ENCODE data around the gene POLR1A. TPM values are rescaled to one million over a fixed set of nuclear protein-coding genes. Genes with fewer than 3 reads are reported as not detected.

POLR1A gene
- total and polyA plus RNA-seq, 2 of the 8 experiments (the other 6 are each of a cell fraction or from before 2014, with no cell fraction given) = 8.9 to 58.1 TPM

GRCh38 chr2:85972355-85972754 lies 133.3 kb downstream of the POLR1A start:
- no peak overlapping the region for H3K4me3 ChIP-seq (ENCODE audit: extremely low read depth in 1 of 4, insufficient read depth in 2 of 4, low read depth in 3 of 4, low read length in 4 of 4)
- no peak for FAIRE-seq
- TF ChIP-seq CHD2 (IDR thresholded peaks at IDR 0.05; ENCODE audit: low read length) = no peak
- no peak for TF ChIP-seq GTF2F1 (IDR thresholded peaks at IDR 0.05; ENCODE audit: borderline replicate concordance, low read depth, low read length)
- no peak for TF ChIP-seq TAF1 (IDR thresholded peaks at IDR 0.05; ENCODE audit: low read depth, low read length)
- TF ChIP-seq ASH2L (IDR thresholded peaks at IDR 0.05; ENCODE audit: low read length) = no peak
- no peak for TF ChIP-seq KDM1A (IDR thresholded peaks at IDR 0.05; ENCODE audit: borderline replicate concordance, low read length)
- TF ChIP-seq SP2 (IDR thresholded peaks at IDR 0.05; ENCODE audit: low read length) = no peak
- no peak for TF ChIP-seq E2F6 (IDR thresholded peaks at IDR 0.05)
- TF ChIP-seq HDAC6 (IDR thresholded peaks at IDR 0.05; ENCODE audit: low read depth, low read length) = no peak
- TF ChIP-seq CTBP2 (IDR thresholded peaks at IDR 0.05; ENCODE audit: borderline replicate concordance, insufficient read depth, insufficient read length, low read length) = no peak

More at GRCh38 chr2:85972355-85972754, 133.3 kb downstream of the POLR1A start:
- H2AFZ ChIP-seq (ENCODE audit: low read length) = no peak overlapping the region
- no peaks in the 10 kb centered on the region for H3K79me1 ChIP-seq (ENCODE audit: low read depth, low read length)
- no peak for DNase-seq (ENCODE audit: low read depth in 1 of 2, low spot score in 2 of 2)
- no peak overlapping the region for H3K27ac ChIP-seq (ENCODE audit: low read depth, low read length)
- no peak overlapping the region for H3K56ac ChIP-seq (replicated peaks; ENCODE audit: insufficient read length, low read depth, low read length)
- POLR2A ChIA-PET (ENCODE audit: partially characterized antibody) = no interaction called here
- H2BK120ac ChIP-seq (replicated peaks; ENCODE audit: low read depth, low read length) = no peak overlapping the region
- no peak overlapping the region for H3K23ac ChIP-seq (ENCODE audit: insufficient read length)
- no peak overlapping the region for H2BK15ac ChIP-seq (ENCODE audit: low read length)
- H3K14ac ChIP-seq (ENCODE audit: insufficient read length) = no peak overlapping the region
- CTCF ChIA-PET (ENCODE audit: partially characterized antibody) = interaction anchor here (1.3 kb wide), 1 partner anchor 85 kb away, joined by 3 read pairs; no protein-coding TSS in a partner anchor
- no peak overlapping the region for H4K8ac ChIP-seq (ENCODE audit: extremely low read depth, insufficient read depth, low read length)
- no peak overlapping the region for H3K4ac ChIP-seq (replicated peaks; ENCODE audit: insufficient read length, low read depth, low read length)
- H4K20me1 ChIP-seq (replicated peaks in 1 of 2; ENCODE audit: control insufficient read depth in 1 of 2, insufficient read depth in 2 of 2, low read length in 2 of 2) = no peaks in the 10 kb centered on the region
- H3K4me1 ChIP-seq (replicated peaks in 1 of 4; ENCODE audit: control insufficient read depth in 3 of 4, insufficient read depth in 4 of 4, low read length in 3 of 4) = no peaks in the 10 kb centered on the region
- H4K91ac ChIP-seq (replicated peaks; ENCODE audit: insufficient read length, low read length) = no peak overlapping the region
- no peaks in the 10 kb centered on the region for H3K36me3 ChIP-seq (ENCODE audit: control insufficient read depth in 2 of 4, insufficient read depth in 4 of 4, low read length in 3 of 4)
- H4K5ac ChIP-seq (ENCODE audit: insufficient read length, low read depth, low read length) = no peak overlapping the region
- no peaks in the 10 kb centered on the region for H3K27me3 ChIP-seq (replicated peaks in 1 of 4; ENCODE audit: control insufficient read depth in 3 of 4, extremely low read depth in 1 of 4, insufficient read depth in 3 of 4, low read length in 3 of 4)
- no peak overlapping the region for H2AK5ac ChIP-seq (ENCODE audit: low read depth, low read length)
- no peak overlapping the region for H2BK5ac ChIP-seq (ENCODE audit: low read depth, low read length)
- H2BK20ac ChIP-seq (ENCODE audit: low read length) = no peak overlapping the region
- H2BK12ac ChIP-seq (ENCODE audit: low read depth, low read length) = no peak overlapping the region
- H3K23me2 ChIP-seq (ENCODE audit: low read depth, low read length) = no peaks in the 10 kb centered on the region
- H3K9ac ChIP-seq (replicated peaks in 1 of 4; ENCODE audit: extremely low read depth in 1 of 4, low read depth in 3 of 4, low read length in 3 of 4) = no peak overlapping the region
- H3K4me2 ChIP-seq (ENCODE audit: insufficient read depth in 1 of 2, low read depth in 2 of 2, low read length in 2 of 2) = no peak overlapping the region
- 87% methylated on average over 1 of the region's 1 CpG; no CpG with 5 or more reads in 1 of the 2 experiments for WGBS, 2 experiments (ENCODE audit: extremely low coverage in 1 of 2, insufficient coverage in 1 of 2, insufficient read length in 1 of 2, insufficient replicate concordance in 2 of 2, low coverage in 1 of 2, low lambda C conversion rate in 2 of 2, missing lambda C conversion rate in 1 of 2)
- H3K9me3 ChIP-seq (ENCODE audit: insufficient read depth in 2 of 2, low read depth in 1 of 2, low read length in 1 of 2) = peaks cover 3 to 4% of the 10 kb centered on the region in 2 experiments; a peak in 1 of 4 replicates
- no peaks in the 10 kb centered on the region for H3K79me2 ChIP-seq (ENCODE audit: control insufficient read depth in 1 of 2, insufficient read depth in 2 of 2, low read length in 2 of 2)
- no peak overlapping the region for H3K18ac ChIP-seq (ENCODE audit: extremely low read depth, low read length)

Data from H1 (cell line).